RCC 7860 (cell line): ENCODE measurements around the gene CLEC9A.

Experiments
- DNase-seq: peaks from one replicate; pipeline ENCODE4 v3.0.0-alpha.2; 2015; ENCODE audit warnings: low spot score
- FAIRE-seq: peaks from 2 replicates; lab custom pipeline; 2012; peaks lifted over from hg19 to GRCh38; lab: Jason Lieb, UNC

The CLEC9A gene

GRCh38 chr12:10101648-10102220 is 71.3 kb downstream of the CLEC9A start:
- DNase-seq = no peak
- FAIRE-seq = no peak

GRCh38 chr12:10102322-10102721 is 71.8 kb downstream of the CLEC9A start:
- FAIRE-seq (no peak), DNase-seq (no peak)

- no peak for DNase-seq
- FAIRE-seq = no peak
Observed at GRCh38 chr12:10110256-10110844, 79.9 kb downstream of the CLEC9A start.

DNA sequence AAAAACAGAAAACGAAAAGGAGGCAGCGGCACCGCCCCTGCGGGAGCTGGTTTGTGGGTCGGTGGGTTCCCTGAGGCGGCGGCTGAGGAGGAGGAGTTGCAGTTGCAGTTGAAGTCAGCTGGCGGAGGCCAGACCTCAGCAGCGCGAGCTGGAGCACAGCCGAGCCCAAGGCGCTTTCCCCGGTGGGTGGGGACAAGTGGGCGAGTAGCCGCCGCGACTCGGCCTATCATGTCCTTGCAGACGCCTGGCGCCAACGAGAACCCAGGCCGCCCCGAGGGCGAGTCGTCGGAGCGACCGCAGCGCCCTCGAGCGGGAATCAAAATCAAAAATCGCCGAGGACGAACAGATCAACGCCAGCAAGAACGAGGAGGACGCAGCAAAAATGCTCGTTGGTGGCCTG is 81.0 kb downstream of the CLEC9A start:
- DNase-seq (no peak), FAIRE-seq (no peak)

GRCh38 chr12:10113075-10113474 is 82.6 kb downstream of the CLEC9A start:
- DNase-seq (no peak), FAIRE-seq (no peak)

DNA sequence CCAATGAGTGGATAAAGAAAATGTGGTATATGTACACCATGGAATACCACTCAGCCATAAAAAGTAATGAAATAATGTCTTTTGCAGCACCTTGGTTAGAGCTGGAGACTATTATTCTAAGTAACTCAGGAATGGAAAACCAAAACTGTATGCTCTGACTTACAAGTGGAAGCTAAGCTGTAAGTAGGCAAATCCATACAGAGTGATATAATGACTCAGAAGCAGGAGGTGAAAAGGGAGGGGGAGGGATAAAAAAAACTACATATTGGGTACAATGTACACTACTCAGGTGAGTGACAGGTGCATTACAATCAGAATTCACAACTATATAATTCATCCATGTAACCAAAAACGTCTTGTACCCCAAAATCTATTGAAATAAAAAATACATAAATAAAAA is 83.4 kb downstream of the CLEC9A start:
- FAIRE-seq = no peak
- DNase-seq = no peak

GRCh38 chr12:10115311-10115710 is 84.8 kb downstream of the CLEC9A start:
- DNase-seq = no peak
- FAIRE-seq = no peak
